Bronchial smooth muscle cell (primary cell): ENCODE measurements around the gene RMI1. TPM values are rescaled to one million over a fixed set of nuclear protein-coding genes. Genes with fewer than 3 reads are reported as not detected.

ENCODE experiments used
- total RNA-seq: library from RNA; depleted of rRNA; stranded (reverse); fragments of >200 nt; gene quantifications from 2 replicates; pipeline ENCODE4 v1.2.1, GENCODE V29; 2014

RMI1 gene
- total RNA-seq: 3.1 and 3.8 TPM in 2 replicates

DNA sequence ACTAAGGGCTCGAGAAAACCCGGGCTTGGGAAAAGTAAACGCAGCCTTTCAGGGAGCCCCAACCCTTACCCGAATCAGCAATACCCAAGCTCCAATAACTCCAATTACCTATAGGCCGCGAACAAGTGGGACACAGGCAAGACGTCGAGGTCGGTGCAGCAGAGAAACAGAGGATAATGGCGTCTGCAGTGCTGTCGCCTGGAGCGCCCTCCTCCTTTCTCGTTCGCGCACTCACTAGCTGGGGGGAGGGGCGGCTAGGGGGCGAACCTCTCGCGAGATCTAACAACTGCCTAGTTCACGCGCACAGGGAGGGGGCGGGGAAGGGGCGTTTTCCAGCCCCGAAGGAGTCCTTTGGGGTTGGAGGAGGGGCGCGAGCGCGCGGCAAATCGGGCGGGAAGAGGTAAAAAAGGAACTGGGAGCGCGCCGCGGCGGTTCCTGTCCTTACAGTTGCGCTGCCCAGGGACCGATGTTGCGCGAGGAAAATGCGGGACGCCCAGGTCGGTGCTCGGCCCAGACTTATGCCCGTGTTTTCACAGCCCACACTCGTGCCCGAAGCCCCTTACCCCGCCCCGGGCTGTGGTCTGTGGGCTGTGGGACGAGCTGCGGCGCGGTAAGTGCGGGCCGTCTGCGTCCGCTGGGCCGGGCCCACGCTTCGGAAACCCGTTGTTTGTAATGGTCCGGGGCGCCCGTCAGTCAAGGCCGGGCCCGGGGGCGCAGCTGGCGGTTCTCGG is at the start of gene RMI1:
Gene RMI1 (plus strand): TSS at position 411 of the 731 bp plus-strand sequence. CDS start 20,182 bp downstream, outside the sequence.

GRCh38 chr9:83979812-83980394 is 702 bp upstream of the RMI1 start, which contains the start of gene HNRNPK:
Gene HNRNPK, minus strand, starts transcription at chr9:83980215. Its CDS starts 1,963 bp downstream, at chr9:83978252.

Other genes with a start within 250 kb of the RMI1 start
- 0.43 and 0.47 TPM in 2 replicates for gene GKAP1, start 163.0 kb upstream of the RMI1 start, total RNA-seq
- 2.7 and 3.4 TPM in 2 replicates for gene KIF27, start 59.4 kb upstream of the RMI1 start, total RNA-seq
- 349 and 403 TPM in 2 replicates for gene HNRNPK, start 590 bp upstream of the RMI1 start, total RNA-seq